ENCODE measurements around the gene STRA6. TPM values are rescaled to one million over a fixed set of nuclear protein-coding genes. Genes with fewer than 3 reads are reported as not detected.

The STRA6 gene, protein sequence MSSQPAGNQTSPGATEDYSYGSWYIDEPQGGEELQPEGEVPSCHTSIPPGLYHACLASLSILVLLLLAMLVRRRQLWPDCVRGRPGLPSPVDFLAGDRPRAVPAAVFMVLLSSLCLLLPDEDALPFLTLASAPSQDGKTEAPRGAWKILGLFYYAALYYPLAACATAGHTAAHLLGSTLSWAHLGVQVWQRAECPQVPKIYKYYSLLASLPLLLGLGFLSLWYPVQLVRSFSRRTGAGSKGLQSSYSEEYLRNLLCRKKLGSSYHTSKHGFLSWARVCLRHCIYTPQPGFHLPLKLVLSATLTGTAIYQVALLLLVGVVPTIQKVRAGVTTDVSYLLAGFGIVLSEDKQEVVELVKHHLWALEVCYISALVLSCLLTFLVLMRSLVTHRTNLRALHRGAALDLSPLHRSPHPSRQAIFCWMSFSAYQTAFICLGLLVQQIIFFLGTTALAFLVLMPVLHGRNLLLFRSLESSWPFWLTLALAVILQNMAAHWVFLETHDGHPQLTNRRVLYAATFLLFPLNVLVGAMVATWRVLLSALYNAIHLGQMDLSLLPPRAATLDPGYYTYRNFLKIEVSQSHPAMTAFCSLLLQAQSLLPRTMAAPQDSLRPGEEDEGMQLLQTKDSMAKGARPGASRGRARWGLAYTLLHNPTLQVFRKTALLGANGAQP
- not detected for total RNA-seq
- not detected for total RNA-seq (2013)

DNA sequence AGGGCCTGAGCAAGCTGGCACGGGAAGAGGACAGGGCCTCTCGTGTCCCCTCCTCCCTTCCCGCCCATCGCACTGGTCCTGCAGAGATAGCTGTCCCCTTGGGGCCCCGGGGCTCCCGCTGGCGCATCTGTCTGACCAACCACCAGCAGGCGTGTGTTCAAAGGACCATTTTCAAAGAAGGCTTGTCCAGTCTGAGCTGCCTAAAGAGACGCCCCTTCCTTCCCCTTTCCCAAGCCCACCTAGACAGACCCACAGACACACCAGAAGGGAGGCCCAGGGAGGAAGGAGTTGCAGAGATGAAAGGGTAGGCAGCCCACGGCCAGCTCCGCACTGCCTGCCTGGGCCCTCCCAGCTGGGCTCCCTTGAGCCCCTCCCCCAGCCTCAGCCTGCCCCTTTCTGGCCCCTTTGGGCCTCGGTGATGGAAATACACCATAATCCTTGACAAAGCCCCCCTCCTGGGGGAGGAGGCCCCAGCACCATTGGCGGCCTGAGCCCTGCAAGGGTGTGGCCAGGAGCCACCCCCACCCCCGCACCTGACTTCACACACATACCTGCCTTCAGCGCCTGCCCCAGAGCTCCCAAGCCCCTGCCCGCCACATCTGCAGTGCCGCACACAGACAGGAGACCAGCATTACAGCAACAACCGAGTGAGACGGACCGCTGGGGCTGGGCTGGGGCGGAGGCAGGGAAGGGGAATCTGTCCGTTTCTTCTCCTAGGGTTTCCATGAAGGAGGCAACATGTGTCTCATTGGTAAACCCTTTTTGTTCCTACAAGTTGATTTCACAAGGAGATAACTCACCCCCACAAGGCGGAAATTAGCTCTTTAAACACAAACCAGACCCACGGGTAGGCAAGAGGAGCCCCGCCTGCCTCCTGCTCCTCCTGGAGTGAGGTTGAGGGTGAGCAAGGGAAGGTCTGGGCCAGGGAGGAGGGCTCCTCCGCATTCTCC, at the start of gene STRA6:
Gene STRA6, minus strand, starts transcription at position 336 of the 950 bp plus-strand sequence. CDS start 520 bp downstream, outside the sequence.
- no peak for TF ChIP-seq CTCF (IDR thresholded peaks at IDR 0.05)
- no peaks in the 10 kb centered on the region for H3K9me3 Mint-ChIP-seq
- DNase-seq, result no peak
- Histone ChIP-seq H3K9me3 (ENCODE audit: control insufficient read depth, insufficient read depth, low read length) (no peaks in the 10 kb centered on the region), H3K27ac (ENCODE audit: low read length) (no peak within 1 kb of the TSS), H3K4me3 (ENCODE audit: low read length) (no peak within 1 kb of the TSS), H3K36me3 (ENCODE audit: control insufficient read depth, insufficient read depth, low read length) (no peaks in the 10 kb centered on the region), H3K27me3 (ENCODE audit: control insufficient read depth, insufficient read depth, low read length) (no peaks in the 10 kb centered on the region), H3K4me1 (ENCODE audit: control insufficient read depth, insufficient read depth, low read length) (no peaks in the 10 kb centered on the region)
- no peak within 1 kb of the TSS for H3K4me3 Mint-ChIP-seq
- H3K36me3 Mint-ChIP-seq, result no peaks in the 10 kb centered on the region
- no peak within 1 kb of the TSS for H3K27ac Mint-ChIP-seq
- intact Hi-C loops (cut with micrococcal nuclease), result no loop called here
- ATAC-seq, result no peak
- peaks cover 0 to 6% of the 10 kb centered on the region in 2 donors for H3K4me1 Mint-ChIP-seq
- 69% methylated on average over 24 of the region's 26 CpGs for WGBS (ENCODE audit: insufficient coverage)
- H3K27me3 Mint-ChIP-seq (ENCODE audit: low read depth in 2 of 2), result peaks cover 0 to 7% of the 10 kb centered on the region in 2 donors

GRCh38 chr15:74252291-74252690, 49.7 kb upstream of the STRA6 start:
- no peak overlapping the region for H3K27ac Mint-ChIP-seq
- H3K36me3 Mint-ChIP-seq, result no peaks in the 10 kb centered on the region
- Histone ChIP-seq H3K27ac (ENCODE audit: low read length) (no peak overlapping the region), H3K9me3 (ENCODE audit: control insufficient read depth, insufficient read depth, low read length) (no peaks in the 10 kb centered on the region), H3K4me3 (ENCODE audit: low read length) (no peak overlapping the region), H3K4me1 (ENCODE audit: control insufficient read depth, insufficient read depth, low read length) (no peaks in the 10 kb centered on the region), H3K36me3 (ENCODE audit: control insufficient read depth, insufficient read depth, low read length) (no peaks in the 10 kb centered on the region), H3K27me3 (ENCODE audit: control insufficient read depth, insufficient read depth, low read length) (no peaks in the 10 kb centered on the region)
- H3K4me3 Mint-ChIP-seq, result no peak overlapping the region
- no peaks in the 10 kb centered on the region for H3K9me3 Mint-ChIP-seq
- DNase-seq (no peak), ATAC-seq (no peak)
- H3K4me1 Mint-ChIP-seq, result no peaks in the 10 kb centered on the region
- TF ChIP-seq CTCF (IDR thresholded peaks at IDR 0.05), result no peak
- WGBS (ENCODE audit: insufficient coverage), result 84% methylated on average over 6 of the region's 6 CpGs
- H3K27me3 Mint-ChIP-seq (ENCODE audit: low read depth in 2 of 2), result peaks cover 0 to 15% of the 10 kb centered on the region in 2 donors
- intact Hi-C loops (cut with micrococcal nuclease), result no loop called here

DNA sequence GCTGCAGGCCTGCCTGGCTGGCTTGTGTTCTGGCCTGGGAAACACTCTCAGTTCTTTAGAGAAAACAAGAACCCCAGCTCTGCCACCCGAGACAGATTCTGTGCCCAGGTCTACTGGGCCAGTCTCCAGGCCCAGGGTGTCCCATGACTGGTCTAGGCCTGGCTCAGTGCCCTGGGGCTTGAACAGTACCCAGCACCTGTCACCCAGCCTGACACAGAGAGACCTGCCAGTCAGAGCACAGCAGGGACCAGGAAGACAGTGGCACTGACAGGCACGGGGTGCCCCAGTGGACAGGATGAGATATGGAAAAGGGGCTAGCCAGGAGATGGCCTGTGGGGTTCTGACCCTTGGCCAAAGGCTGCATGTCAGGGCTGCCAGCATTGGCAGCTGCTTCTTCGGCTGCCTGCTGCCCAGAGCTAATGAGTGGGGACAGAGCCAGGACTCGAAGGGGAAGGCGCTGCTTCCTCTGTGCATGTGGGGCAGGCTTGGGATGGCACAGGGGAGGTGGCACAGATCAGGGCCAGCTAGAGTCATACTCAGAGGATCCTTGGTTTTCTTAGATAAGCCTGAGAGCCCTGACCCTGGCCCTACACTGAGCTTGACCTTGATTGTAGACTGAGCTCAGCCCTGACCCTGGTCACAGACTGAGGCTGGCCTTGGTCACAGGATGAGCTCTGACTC, 48.7 kb upstream of the STRA6 start:
- no peaks in the 10 kb centered on the region for H3K27me3 ChIP-seq (ENCODE audit: control insufficient read depth, insufficient read depth, low read length)
- no peak overlapping the region for H3K4me3 Mint-ChIP-seq
- 84% methylated on average over 5 of the region's 5 CpGs for WGBS (ENCODE audit: insufficient coverage)
- no peak overlapping the region for H3K27ac Mint-ChIP-seq
- H3K4me1 ChIP-seq (ENCODE audit: control insufficient read depth, insufficient read depth, low read length), result no peaks in the 10 kb centered on the region
- H3K9me3 ChIP-seq (ENCODE audit: control insufficient read depth, insufficient read depth, low read length), result no peaks in the 10 kb centered on the region
- no peak for TF ChIP-seq CTCF (IDR thresholded peaks at IDR 0.05)
- DNase-seq (no peak), ATAC-seq (no peak)
- H3K36me3 ChIP-seq (ENCODE audit: control insufficient read depth, insufficient read depth, low read length), result no peaks in the 10 kb centered on the region
- no peaks in the 10 kb centered on the region for H3K36me3 Mint-ChIP-seq
- peaks cover 9 to 13% of the 10 kb centered on the region in 2 donors for H3K27me3 Mint-ChIP-seq (ENCODE audit: low read depth in 2 of 2)
- H3K4me1 Mint-ChIP-seq, result no peaks in the 10 kb centered on the region
- no peak overlapping the region for H3K27ac ChIP-seq (ENCODE audit: low read length)
- H3K4me3 ChIP-seq (ENCODE audit: low read length), result no peak overlapping the region
- no peaks in the 10 kb centered on the region for H3K9me3 Mint-ChIP-seq
- intact Hi-C loops (cut with micrococcal nuclease), result no loop called here
